ENCODE data around the gene LAYN.

- TF ChIP-seq CTCF (IDR thresholded peaks at IDR 0.05) (no peak), POLR2A (IDR thresholded peaks at IDR 0.05) (no peak)
Measured at GRCh38 chr11:111518668-111519067, 21.9 kb upstream of the LAYN start.
